NCI-H345 treated with DMSO at 0.1 percent for 48 hours (cell line): Measurements from ENCODE around the gene PPP2R5B.

Source experiments
- DNase-seq: peaks from one replicate; lab custom pipeline; 2025; ENCODE audit not compliant: unreplicated experiment; lab: John Stamatoyannopoulos, UW

PPP2R5B gene

GRCh38 chr11:64906314-64906635 is 18.2 kb upstream of the PPP2R5B start:
- no peak for DNase-seq

GRCh38 chr11:64908766-64909165 is 15.7 kb upstream of the PPP2R5B start:
- DNase-seq: no peak

GRCh38 chr11:64909653-64910343 is 14.7 kb upstream of the PPP2R5B start:
- DNase-seq: no peak

GRCh38 chr11:64910451-64911093 is 13.9 kb upstream of the PPP2R5B start:
- no peak for DNase-seq

- DNase-seq: no peak
Measured at GRCh38 chr11:64911142-64911541, 13.3 kb upstream of the PPP2R5B start.

GRCh38 chr11:64911689-64912088 is 12.8 kb upstream of the PPP2R5B start:
- no peak for DNase-seq

GRCh38 chr11:64913171-64913727 is 11.2 kb upstream of the PPP2R5B start:
- DNase-seq: no peak

- DNase-seq: no peak
Measured at GRCh38 chr11:64914123-64914522, 10.4 kb upstream of the PPP2R5B start.

GRCh38 chr11:64915376-64915887 is 9.1 kb upstream of the PPP2R5B start:
- DNase-seq: no peak

GRCh38 chr11:64916040-64916774 is 8.3 kb upstream of the PPP2R5B start:
- DNase-seq: no peak

- DNase-seq: peak; percentile 98
Measured at GRCh38 chr11:64916775-64917662, 7.5 kb upstream of the PPP2R5B start, which contains the start of gene ATG2A. Gene ATG2A (minus strand): TSS chr11:64917209. CDS start chr11:64917135, 74 bp downstream.

- no peak for DNase-seq
Measured at GRCh38 chr11:64917663-64917995, 6.9 kb upstream of the PPP2R5B start.

GRCh38 chr11:64918017-64918416 is 6.5 kb upstream of the PPP2R5B start:
- DNase-seq: no peak

GRCh38 chr11:64919627-64920026 is 4.9 kb upstream of the PPP2R5B start:
- DNase-seq: no peak

GRCh38 chr11:64920124-64920523 is 4.4 kb upstream of the PPP2R5B start:
- no peak for DNase-seq

- no peak for DNase-seq
Measured at GRCh38 chr11:64921384-64921783, 3.1 kb upstream of the PPP2R5B start.

- no peak for DNase-seq
Measured at GRCh38 chr11:64923151-64923661, 1.3 kb upstream of the PPP2R5B start.

- no peak for DNase-seq
Measured at GRCh38 chr11:64924910-64925284, 408 bp downstream of the PPP2R5B start.

- no peak for DNase-seq
Measured at GRCh38 chr11:64925536-64926436, 1.3 kb downstream of the PPP2R5B start.

- DNase-seq: no peak
Measured at GRCh38 chr11:64926689-64927088, 2.2 kb downstream of the PPP2R5B start.
